Effector CD4-positive, alpha-beta T cell (primary cell): ENCODE results near the gene IL12RB1.
"Not testable (repeated sequence)": the region's sequence is repeated elsewhere in the genome, so short reads cannot be mapped to it uniquely, and the experiment has no call there.

ENCODE experiments used
- DNase-seq: peaks from one replicate; pipeline ENCODE4 v3.0.0-alpha.2; 2020

IL12RB1 gene

GRCh38 chr19:18110609-18111232 is 24.0 kb upstream of the IL12RB1 start:
- no peak for DNase-seq

GRCh38 chr19:18109733-18110608 is 23.2 kb upstream of the IL12RB1 start:
- DNase-seq: peak; percentile 36

- no peak for DNase-seq
Measured at GRCh38 chr19:18109341-18109732, 22.6 kb upstream of the IL12RB1 start.

GRCh38 chr19:18108897-18109296 is 22.2 kb upstream of the IL12RB1 start:
- no peak for DNase-seq

- no peak for DNase-seq
Measured at GRCh38 chr19:18107235-18107634, 20.5 kb upstream of the IL12RB1 start.

- DNase-seq: not testable (repeated sequence)
Measured at GRCh38 chr19:18105259-18105658, 18.5 kb upstream of the IL12RB1 start.

GRCh38 chr19:18104793-18105131 is 18.0 kb upstream of the IL12RB1 start:
- no peak for DNase-seq

GRCh38 chr19:18102916-18103542 is 16.3 kb upstream of the IL12RB1 start:
- DNase-seq: no peak

GRCh38 chr19:18101268-18101667 is 14.5 kb upstream of the IL12RB1 start:
- DNase-seq: no peak

- no peak for DNase-seq
Measured at GRCh38 chr19:18100710-18101109, 14.0 kb upstream of the IL12RB1 start.

- DNase-seq: no peak
Measured at GRCh38 chr19:18099623-18099995, 12.9 kb upstream of the IL12RB1 start.

- DNase-seq: no peak
Measured at GRCh38 chr19:18098891-18099622, 12.3 kb upstream of the IL12RB1 start.

GRCh38 chr19:18097993-18098890 is 11.5 kb upstream of the IL12RB1 start:
- DNase-seq: no peak

GRCh38 chr19:18097217-18097992 is 10.7 kb upstream of the IL12RB1 start, which contains the start of gene MAST3:
Gene MAST3, plus strand, starts transcription at chr19:18097778. Its CDS starts 15 bp downstream, at chr19:18097793.
- DNase-seq: peak; percentile 86

- no peak for DNase-seq
Measured at GRCh38 chr19:18096258-18096657, 9.5 kb upstream of the IL12RB1 start.

GRCh38 chr19:18093439-18094161 is 6.9 kb upstream of the IL12RB1 start:
- DNase-seq: no peak

GRCh38 chr19:18091217-18091608 is 4.5 kb upstream of the IL12RB1 start:
- DNase-seq: peak; percentile 71

GRCh38 chr19:18090545-18091216 is 3.9 kb upstream of the IL12RB1 start:
- no peak for DNase-seq

- DNase-seq: no peak
Measured at GRCh38 chr19:18089726-18090125, 3.0 kb upstream of the IL12RB1 start.

GRCh38 chr19:18089096-18089541 is 2.4 kb upstream of the IL12RB1 start:
- peak; percentile 57 for DNase-seq
